Chondrocyte (in vitro differentiated cells): ENCODE results near the gene ELL. TPM values are rescaled to one million over a fixed set of nuclear protein-coding genes. Genes with fewer than 3 reads are reported as not detected.
A peak's percentile ranks its signal among the peaks of the same experiment; 100 is the strongest.
"Not testable (repeated sequence)": the region's sequence is repeated elsewhere in the genome, so short reads cannot be mapped to it uniquely, and the experiment has no call there.

Experiments
- DNase-seq: peaks from one replicate; pipeline ENCODE4 v3.0.0; 2021; ENCODE audit warnings: mixed read lengths, low spot score
- H3K27ac Mint-ChIP-seq: one replicate; pipeline ENCODE4 v1.8.0; 2021; ENCODE audit warnings: mild to moderate bottlenecking, moderate library complexity, mixed read lengths; ENCODE audit not compliant: unreplicated experiment
- H3K27me3 Mint-ChIP-seq: 2 replicates; pipeline ENCODE4 v1.8.0; 2021; ENCODE audit warnings: low read depth, mixed read lengths
- H3K36me3 Mint-ChIP-seq: 2 replicates; pipeline ENCODE4 v1.8.0; 2021; ENCODE audit warnings: low read depth, mixed read lengths
- H3K4me1 Mint-ChIP-seq: 2 replicates; pipeline ENCODE4 v1.8.0; 2021; ENCODE audit warnings: low read depth, mild to moderate bottlenecking, mixed read lengths
- H3K4me3 Mint-ChIP-seq: one replicate; pipeline ENCODE4 v1.8.0; 2021; ENCODE audit warnings: mild to moderate bottlenecking, moderate library complexity, mixed read lengths; ENCODE audit not compliant: unreplicated experiment
- H3K9me3 Mint-ChIP-seq: 2 replicates; pipeline ENCODE4 v1.8.0; 2021; ENCODE audit warnings: low read depth, mixed read lengths
- CTCF ChIP-seq: fragments of 200-600 bp; sonication (generic); IDR thresholded peaks from 2 replicates; pipeline ENCODE4 v1.5.0; 2021; ENCODE audit warnings: antibody characterized with exemption, mild to moderate bottlenecking, moderate library complexity
- total RNA-seq: library from RNA; stranded (reverse); gene quantifications from 3 replicates; pipeline ENCODE4 v1.2.1, GENCODE V29; 2021

The ELL gene
- total RNA-seq, 1 donor from 2014 or later, result 14.0 TPM

- no peaks in the 10 kb centered on the region for H3K9me3 Mint-ChIP-seq
- no peak for TF ChIP-seq CTCF
- peaks cover 4% of the 10 kb centered on the region for H3K36me3 Mint-ChIP-seq
- H3K4me3 Mint-ChIP-seq, result peak within 1 kb of the TSS; percentile 84
- peak; percentile 96 for DNase-seq
- H3K27me3 Mint-ChIP-seq, result no peaks in the 10 kb centered on the region
- peak within 1 kb of the TSS; percentile 77 for H3K27ac Mint-ChIP-seq
- H3K4me1 Mint-ChIP-seq, result peaks cover 16% of the 10 kb centered on the region
These were observed 21.3 kb upstream of the ELL start, which contains the start of gene FKBP8 for GRCh38 chr19:18542941-18543813. FKBP8 (minus strand) TSS chr19:18543573; CDS start chr19:18541970, 1,603 bp downstream.

DNA sequence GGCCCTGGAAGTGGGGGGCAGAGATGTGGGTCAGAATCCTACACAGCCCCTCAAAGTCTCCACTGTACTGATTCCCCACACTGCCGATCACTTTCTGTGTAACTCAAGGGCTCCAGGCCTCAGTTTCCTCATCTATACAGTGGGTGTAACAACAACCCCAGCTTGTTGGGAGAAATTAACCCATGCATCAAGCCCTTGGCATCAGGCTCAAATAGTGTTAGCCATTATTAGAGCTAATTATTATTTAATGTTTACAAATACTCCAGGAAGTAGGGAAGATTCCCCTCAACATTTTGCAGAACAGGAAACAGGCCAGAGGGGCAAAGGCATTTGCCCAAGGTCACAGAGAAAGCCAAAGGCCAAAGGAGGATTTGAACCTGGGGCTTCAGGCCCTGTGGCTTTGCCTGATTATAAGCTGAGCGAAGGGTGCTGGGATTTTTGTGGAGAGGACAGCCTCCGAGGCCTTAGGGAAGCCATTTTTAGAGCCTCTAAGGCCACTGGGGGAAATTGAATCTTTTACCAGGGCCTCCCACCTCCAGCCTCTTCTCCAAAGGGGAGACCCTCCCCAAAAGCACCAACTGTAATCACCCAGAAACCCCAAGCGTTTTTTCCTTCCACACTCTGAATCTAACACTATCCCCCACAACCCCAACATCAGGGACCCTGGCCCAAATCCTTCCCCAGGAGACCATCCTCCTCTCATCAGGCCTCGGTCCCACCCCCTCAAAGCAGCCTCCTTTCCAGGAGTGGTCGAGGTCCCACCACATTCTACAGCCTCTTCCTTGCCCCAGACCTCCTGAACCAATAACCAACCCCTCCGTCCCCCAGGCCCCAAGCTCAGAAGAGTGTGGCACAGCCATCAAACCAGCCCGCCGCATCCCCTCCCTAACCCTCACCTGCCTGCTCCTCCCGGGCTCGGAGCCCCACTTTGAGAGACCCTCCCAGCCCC is 20.4 kb upstream of the ELL start:
- Mint-ChIP-seq H3K36me3 (peaks cover 6% of the 10 kb centered on the region), H3K27me3 (no peaks in the 10 kb centered on the region), H3K9me3 (no peaks in the 10 kb centered on the region), H3K4me1 (peaks cover 16% of the 10 kb centered on the region), H3K4me3 (peak overlapping the region; percentile 84), H3K27ac (peak overlapping the region; percentile 77)
- no peak for TF ChIP-seq CTCF
- DNase-seq, result no peak

- no peaks in the 10 kb centered on the region for H3K9me3 Mint-ChIP-seq
- H3K27ac Mint-ChIP-seq, result peak overlapping the region; percentile 45
- no peak for DNase-seq
- no peak overlapping the region for H3K4me3 Mint-ChIP-seq
- H3K36me3 Mint-ChIP-seq, result peaks cover 10% of the 10 kb centered on the region
- H3K4me1 Mint-ChIP-seq, result peaks cover 16% of the 10 kb centered on the region
- TF ChIP-seq CTCF, result no peak
- H3K27me3 Mint-ChIP-seq, result no peaks in the 10 kb centered on the region
These were observed 19.6 kb upstream of the ELL start for GRCh38 chr19:18541258-18541991.

DNA sequence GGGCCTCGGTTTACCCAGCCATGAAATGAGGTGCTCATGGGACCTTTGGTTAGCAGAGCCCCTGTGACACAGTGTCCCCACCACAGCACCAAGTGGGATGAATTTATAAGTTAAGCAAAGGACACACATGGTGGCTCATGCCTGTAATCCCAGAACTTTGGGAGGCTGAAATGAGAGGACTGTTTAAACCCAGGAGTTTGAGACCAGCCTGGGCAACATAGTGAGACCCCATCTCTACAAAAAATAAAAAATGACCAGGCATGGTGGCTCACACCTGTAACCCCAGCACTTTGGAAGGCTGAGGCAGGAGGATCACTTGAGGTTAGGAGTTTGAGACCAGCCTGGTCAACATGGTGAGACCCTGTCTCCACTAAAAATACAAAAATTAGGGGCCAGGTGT is 18.3 kb upstream of the ELL start:
- Mint-ChIP-seq H3K36me3 (peaks cover 11% of the 10 kb centered on the region), H3K4me1 (peaks cover 16% of the 10 kb centered on the region)
- DNase-seq, H3K27me3 Mint-ChIP-seq, H3K9me3 Mint-ChIP-seq, H3K27ac Mint-ChIP-seq, H3K4me3 Mint-ChIP-seq: not testable (repeated sequence)

- Mint-ChIP-seq H3K27ac (no peak overlapping the region), H3K4me1 (peaks cover 16% of the 10 kb centered on the region), H3K36me3 (peaks cover 12% of the 10 kb centered on the region), H3K9me3 (no peaks in the 10 kb centered on the region), H3K27me3 (no peaks in the 10 kb centered on the region), H3K4me3 (no peak overlapping the region)
- TF ChIP-seq CTCF, result no peak
- no peak for DNase-seq
These were observed 17.5 kb upstream of the ELL start for GRCh38 chr19:18539372-18539771.
